NT2/D1 (cell line): ENCODE measurements around the gene FAF2.

Source experiments
- SUZ12 ChIP-seq: IDR thresholded peaks from 2 replicates; pipeline ENCODE4 v1.6.1; 2011; ENCODE audit not compliant: insufficient read length, insufficient read depth; ENCODE audit errors: extremely low read depth
- YY1 ChIP-seq: IDR thresholded peaks from 2 replicates; pipeline ENCODE4 v1.6.1; 2011; ENCODE audit not compliant: insufficient read length, insufficient read depth
- ZNF274 ChIP-seq: IDR thresholded peaks from 2 replicates; pipeline ENCODE4 v1.6.1; 2011; ENCODE audit warnings: mild to moderate bottlenecking, low read depth, low read length

GRCh38 chr5:176491901-176492300 lies 43.7 kb downstream of the FAF2 start:
- TF ChIP-seq YY1 (no peak), ZNF274 (no peak), SUZ12 (no peak)
